Measurements from ENCODE around the gene UPK1A.
A peak's percentile ranks its signal among the peaks of the same experiment; 100 is the strongest.
"Not testable (repeated sequence)": the region's sequence is repeated elsewhere in the genome, so short reads cannot be mapped to it uniquely, and the experiment has no call there.

The UPK1A gene

DNA sequence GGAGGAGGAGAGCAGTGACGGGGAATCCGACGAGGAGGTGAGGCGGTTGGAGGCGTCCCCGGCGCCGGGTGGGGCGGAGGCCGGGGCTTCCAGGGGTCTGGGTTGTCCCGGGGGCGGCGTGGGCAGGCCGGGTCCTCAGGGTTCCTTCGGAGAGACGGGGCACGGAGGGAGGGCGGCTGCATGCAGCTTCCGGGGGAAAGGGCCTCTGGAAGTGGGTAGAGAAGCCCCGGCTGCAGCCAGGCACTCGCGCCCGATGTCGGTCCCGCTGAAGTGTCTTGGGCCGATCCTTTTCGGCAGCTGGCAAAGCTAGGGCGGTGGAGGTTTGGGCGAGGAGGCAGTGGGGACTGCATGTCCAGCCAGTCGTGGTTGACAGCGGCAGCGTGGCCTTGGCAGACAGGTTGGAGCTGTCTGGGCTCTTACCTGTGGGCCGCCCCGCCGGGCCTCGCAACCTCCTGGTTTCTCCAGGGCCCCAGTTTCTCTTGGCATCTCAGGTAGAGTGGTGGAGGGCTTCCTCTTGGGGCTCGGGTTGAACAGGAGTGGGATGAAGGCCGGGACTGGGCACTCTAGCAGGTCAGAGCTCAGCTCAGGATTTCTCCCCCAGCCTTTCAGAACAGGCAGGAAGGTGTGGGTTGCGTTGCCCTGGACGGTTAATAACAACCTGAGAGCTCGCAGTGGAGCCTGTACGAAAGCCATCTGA is 52.2 kb downstream of the UPK1A start:
- DNase-seq, result peak in 1 of 2 experiments; percentile 62

DNA sequence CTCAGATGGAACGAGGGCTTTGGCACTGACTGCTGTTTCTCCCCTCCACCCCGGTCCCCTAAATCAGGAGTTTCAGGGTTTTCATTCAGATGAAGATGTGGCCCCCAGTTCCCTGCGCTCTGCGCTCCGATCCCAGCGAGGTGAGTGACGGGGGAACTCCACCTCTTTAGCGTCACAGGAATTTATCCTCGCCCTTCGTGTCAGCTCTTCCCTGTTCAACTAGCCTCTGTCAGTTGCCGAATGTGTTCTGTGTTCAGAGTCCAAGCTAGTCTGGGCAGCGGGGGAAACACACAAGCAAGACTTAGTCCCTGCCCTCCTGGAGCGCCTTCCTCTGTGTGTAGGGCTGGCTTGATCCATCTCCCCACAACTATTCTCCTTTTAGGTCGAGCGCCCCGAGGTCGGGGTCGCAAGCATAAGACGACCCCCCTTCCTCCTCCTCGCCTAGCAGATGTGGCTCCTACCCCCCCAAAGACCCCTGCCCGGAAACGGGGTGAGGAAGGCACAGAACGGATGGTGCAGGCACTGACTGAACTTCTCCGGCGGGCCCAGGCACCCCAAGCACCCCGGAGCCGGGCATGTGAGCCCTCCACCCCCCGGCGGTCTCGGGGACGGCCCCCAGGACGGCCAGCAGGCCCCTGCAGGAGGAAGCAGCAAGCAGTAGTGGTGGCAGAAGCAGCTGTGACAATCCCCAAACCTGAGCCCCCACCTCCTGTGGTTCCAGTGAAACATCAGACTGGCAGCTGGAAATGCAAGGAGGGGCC is 53.3 kb downstream of the UPK1A start:
- no peak for DNase-seq

DNA sequence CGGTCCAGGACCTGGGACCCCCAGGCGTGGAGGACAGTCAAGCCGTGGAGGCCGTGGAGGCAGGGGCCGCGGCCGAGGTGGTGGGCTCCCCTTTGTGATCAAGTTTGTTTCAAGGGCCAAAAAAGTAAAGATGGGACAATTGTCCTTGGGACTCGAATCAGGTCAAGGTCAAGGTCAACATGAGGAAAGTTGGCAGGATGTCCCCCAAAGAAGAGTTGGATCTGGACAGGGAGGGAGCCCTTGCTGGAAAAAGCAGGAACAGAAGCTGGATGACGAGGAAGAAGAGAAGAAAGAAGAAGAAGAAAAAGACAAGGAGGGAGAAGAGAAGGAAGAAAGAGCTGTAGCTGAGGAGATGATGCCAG is 53.8 kb downstream of the UPK1A start:
- DNase-seq, result no peak

DNA sequence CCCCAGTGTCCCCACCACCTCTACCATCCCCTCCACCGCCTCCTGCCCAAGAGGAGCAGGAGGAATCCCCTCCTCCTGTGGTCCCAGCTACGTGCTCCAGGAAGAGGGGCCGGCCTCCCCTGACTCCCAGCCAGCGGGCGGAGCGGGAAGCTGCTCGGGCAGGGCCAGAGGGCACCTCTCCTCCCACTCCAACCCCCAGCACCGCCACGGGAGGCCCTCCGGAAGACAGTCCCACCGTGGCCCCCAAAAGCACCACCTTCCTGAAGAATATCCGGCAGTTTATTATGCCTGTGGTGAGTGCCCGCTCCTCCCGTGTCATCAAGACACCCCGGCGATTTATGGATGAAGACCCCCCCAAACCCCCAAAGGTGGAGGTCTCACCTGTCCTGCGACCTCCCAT is 54.3 kb downstream of the UPK1A start:
- DNase-seq, result no peak

DNA sequence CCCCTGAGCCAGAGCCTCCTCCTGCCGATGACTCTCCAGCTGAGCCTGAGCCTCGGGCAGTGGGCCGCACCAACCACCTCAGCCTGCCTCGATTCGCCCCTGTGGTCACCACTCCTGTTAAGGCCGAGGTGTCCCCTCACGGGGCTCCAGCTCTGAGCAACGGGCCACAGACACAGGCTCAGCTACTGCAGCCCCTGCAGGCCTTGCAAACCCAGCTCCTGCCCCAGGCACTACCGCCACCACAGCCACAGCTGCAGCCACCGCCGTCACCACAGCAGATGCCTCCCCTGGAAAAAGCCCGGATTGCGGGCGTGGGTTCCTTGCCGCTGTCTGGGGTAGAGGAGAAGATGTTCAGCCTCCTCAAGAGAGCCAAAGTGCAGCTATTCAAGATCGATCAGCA is 55.1 kb downstream of the UPK1A start:
- DNase-seq, result no peak

DNA sequence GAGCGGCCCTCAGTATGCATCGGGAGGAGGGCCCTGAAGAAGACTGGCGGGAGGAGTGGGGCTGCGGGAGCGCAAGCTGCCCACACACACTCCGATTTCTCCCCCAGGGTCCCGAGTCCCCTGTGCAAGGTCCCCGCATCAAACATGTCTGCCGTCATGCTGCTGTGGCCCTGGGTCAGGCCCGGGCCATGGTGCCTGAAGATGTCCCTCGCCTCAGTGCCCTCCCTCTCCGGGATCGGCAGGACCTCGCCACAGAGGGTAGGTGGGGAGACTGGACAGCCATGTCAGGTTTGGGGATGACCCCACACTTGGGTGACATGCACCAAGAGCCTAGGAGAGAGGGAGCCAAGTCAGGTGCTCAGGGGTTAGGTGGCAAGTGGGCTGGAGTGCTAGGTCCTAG is 56.1 kb downstream of the UPK1A start:
- no peak for DNase-seq

DNA sequence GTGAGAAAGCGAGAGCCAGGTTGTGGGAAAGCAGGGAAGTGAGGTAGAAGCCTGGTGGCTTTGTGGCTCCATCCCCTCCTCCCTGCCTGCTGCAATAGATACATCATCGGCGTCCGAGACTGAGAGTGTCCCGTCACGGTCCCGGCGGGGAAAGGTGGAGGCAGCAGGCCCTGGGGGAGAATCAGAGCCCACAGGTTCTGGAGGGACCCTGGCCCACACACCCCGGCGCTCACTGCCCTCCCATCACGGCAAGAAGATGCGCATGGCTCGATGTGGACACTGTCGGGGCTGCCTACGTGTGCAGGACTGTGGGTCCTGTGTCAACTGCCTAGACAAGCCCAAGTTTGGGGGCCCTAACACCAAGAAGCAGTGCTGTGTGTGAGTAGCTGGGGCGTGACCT is 56.6 kb downstream of the UPK1A start:
- no peak for DNase-seq

DNA sequence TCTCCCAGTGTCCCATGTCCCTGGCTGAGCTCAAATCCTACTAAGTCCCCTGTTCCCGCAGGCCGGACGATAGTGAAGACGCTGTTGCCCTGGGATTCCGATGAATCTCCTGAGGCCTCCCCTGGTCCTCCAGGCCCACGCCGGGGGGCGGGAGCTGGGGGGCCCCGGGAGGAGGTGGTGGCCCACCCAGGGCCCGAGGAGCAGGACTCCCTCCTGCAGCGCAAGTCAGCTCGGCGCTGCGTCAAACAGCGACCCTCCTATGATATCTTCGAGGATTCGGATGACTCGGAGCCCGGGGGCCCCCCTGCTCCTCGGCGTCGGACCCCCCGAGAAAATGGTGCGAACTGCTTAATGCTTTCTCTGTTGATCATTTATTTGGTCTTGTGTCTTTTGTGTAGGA is 57.4 kb downstream of the UPK1A start:
- DNase-seq, result no peak

DNA sequence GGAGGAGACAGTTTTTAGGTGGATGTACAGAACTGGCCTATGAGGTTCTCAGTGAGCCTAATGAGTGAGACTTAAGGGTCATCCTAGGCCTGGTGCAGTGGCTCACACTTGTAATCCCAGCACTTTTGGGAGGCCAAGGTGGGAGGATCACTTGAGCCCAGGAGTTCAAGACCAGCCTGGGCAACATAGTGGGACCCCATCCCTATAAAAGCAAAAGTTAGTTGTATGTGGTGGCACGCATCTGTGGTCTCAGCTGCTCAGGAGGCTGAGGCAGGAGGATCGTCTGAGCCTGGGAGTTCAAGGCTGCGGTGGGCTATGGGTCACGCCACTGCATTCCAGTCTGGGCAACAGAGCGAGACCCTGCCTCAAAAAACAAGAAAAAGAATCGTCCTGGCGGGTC is 57.8 kb downstream of the UPK1A start:
- not testable (repeated sequence) for DNase-seq

DNA sequence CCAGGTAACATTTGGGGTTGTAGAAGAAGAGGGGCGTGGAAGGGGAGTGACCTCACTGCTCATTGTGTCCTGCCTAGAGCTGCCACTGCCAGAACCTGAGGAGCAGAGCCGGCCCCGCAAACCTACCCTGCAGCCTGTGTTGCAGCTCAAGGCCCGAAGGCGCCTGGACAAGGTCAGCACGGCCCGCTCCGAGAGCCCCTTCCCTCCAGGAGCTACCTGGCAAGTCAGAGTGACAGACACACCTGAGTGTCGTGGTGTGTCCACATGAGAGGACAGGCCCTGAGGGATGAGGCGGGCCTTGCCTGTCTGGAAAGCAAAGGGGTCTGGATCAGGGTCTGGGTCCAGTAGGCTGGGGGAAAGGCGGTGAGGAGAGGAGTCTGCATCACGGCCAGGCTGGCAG is 58.2 kb downstream of the UPK1A start:
- no peak for DNase-seq

DNA sequence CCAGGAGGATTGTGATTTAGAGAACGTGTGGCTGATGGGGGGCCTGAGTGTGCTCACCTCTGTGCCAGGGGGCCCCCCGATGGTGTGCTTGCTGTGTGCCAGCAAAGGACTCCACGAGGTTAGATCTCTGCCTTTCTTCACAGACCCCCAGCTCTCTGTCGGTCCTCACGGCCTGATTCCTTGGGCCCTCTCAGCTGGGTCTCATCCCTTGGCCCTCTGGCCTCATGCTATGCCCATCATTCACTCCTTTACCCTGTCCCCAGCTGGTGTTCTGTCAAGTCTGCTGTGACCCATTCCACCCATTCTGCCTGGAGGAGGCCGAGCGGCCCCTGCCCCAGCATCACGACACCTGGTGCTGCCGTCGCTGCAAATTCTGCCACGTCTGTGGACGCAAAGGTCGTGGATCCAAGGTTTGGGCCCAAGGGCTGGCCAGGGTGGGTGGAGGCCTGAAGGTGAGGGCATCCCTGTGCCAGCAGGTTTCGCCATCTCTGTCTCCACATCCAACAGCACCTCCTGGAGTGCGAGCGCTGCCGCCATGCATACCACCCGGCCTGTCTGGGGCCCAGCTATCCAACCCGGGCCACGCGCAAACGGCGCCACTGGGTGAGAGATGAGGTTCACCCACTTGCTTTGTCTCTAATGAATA is 59.0 kb downstream of the UPK1A start:
- DNase-seq, result no peak

DNA sequence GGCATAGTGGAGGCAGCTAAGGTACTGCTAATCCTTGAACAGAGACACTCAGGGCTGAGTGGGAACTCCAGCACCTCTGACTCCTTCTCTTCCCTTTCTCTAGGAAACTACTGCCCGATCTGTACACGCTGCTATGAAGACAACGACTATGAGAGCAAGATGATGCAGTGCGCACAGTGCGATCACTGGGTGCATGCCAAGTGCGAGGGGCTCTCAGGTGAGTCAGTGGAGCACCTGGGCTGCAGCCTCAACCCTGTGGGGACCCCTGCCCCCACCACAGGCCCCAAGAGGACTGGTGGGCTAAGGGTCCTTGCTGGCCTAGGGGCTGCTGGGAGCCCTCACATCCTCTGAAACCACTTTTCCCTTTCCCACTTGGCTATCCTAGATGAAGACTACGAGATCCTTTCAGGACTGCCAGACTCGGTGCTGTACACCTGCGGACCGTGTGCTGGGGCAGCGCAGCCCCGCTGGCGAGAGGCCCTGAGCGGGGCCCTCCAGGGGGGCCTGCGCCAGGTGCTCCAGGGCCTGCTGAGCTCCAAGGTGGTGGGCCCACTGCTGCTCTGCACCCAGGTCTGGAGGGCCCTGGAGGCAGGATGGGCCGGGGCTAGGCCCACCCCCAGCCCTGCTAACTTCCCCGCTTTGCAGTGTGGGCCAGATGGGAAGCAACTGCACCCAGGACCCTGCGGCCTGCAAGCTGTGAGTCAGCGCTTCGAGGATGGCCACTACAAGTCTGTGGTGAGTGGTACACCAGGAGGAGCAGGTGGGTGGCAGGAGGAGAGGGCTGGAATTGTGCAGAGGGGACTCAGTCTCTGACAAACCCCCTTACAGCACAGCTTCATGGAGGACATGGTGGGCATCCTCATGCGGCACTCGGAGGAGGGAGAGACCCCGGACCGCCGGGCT is 61.0 kb downstream of the UPK1A start:
- no peak for DNase-seq

Measured in activated CD4-positive, alpha-beta T cell treated with anti-CD3 and anti-CD28 coated beads, Interleukin-2, amount 50 U/mL, for 4 hours (primary cell).